HepG2 (cell line): Measurements from ENCODE around the gene ZC3H18. TPM values are rescaled to one million over a fixed set of nuclear protein-coding genes. Genes with fewer than 3 reads are reported as not detected.

ENCODE experiments used
- ATAC-seq: fragments of 200-7000 bp; cut with Tn5 transposase; 3 replicates; pipeline ENCODE4 v1.9.1; 2020; ENCODE audit warnings: mild to moderate bottlenecking, moderate library complexity
- BruUV-seq: library from RNA; stranded (reverse); fragments of 400-500 nt; replicated peaks from 2 replicates; lab custom pipeline; 2021; lab: Mats Ljungman, UMichigan
- CTCF ChIA-PET: fragments of 300-600 bp; formaldehyde crosslinking; extraction: SDS; loops from one replicate; lab custom pipeline; 2021; ENCODE audit warnings: low total read pairs, inconsistent platforms, low intra/inter-chr PET ratio; lab: Yijun Ruan, JAX
- POLR2A ChIA-PET: fragments of 350-600 bp; sonication (Branson Sonifier 250); formaldehyde crosslinking; loops from one replicate; lab custom pipeline; 2020; ENCODE audit warnings: antibody characterized with exemption, inconsistent platforms; lab: Yijun Ruan, JAX
- DNase-seq: peaks from one replicate; pipeline ENCODE4 v3.0.0-alpha.2; 2015; ENCODE audit warnings: low spot score
- FAIRE-seq: peaks from 3 replicates; lab custom pipeline; 2011; peaks lifted over from hg19 to GRCh38; lab: Jason Lieb, UNC
- H2AFZ ChIP-seq: one replicate; pipeline ENCODE4 v1.6.1; 2011; ENCODE audit warnings: low read length, inconsistent platforms
- H3K27ac ChIP-seq: fragments of 300-600 bp; 3 replicates; pipeline ENCODE4 v1.8.0; 2011; ENCODE audit warnings: mixed run types, mild to moderate bottlenecking, mixed read lengths, low read length, inconsistent platforms; ENCODE audit not compliant: insufficient read depth; ENCODE audit errors: extremely low read length
- H3K27me3 ChIP-seq, 2 experiments: fragments of 200-600 bp in 1 of 2; 2 replicates in 1 of 2; 3 replicates in 1 of 2; pipeline versions ENCODE4 v1.6.0 to v1.8.0; 2011; ENCODE audit warnings: low read length in 2 of 2, mild to moderate bottlenecking in 2 of 2, moderate library complexity in 2 of 2, inconsistent platforms in 1 of 2; ENCODE audit not compliant: insufficient read depth in 2 of 2, control insufficient read depth in 1 of 2
- H3K36me3 ChIP-seq, 2 experiments: fragments of 200-600 bp in 1 of 2; replicated peaks in 1 of 2; 2 replicates in 1 of 2; 3 replicates in 1 of 2; pipeline versions ENCODE4 v1.5.1 to v1.8.0; 2011; ENCODE audit warnings: low read length in 2 of 2, inconsistent platforms in 1 of 2; ENCODE audit not compliant: insufficient read depth in 2 of 2, control insufficient read depth in 1 of 2
- H3K4me1 ChIP-seq: 2 replicates; pipeline ENCODE4 v1.5.1; 2012; ENCODE audit warnings: low read length, inconsistent platforms; ENCODE audit not compliant: insufficient read depth
- H3K4me2 ChIP-seq: 2 replicates; pipeline ENCODE4 v1.6.0; 2011; ENCODE audit warnings: low read depth, low read length, inconsistent platforms
- H3K4me3 ChIP-seq, 3 experiments: fragments of 200-600 bp in 1 of 3; sonication (generic), shearing (Covaris generic) in 1 of 3; replicated peaks in 1 of 3; 2 replicates each; pipeline ENCODE4 v1.5.1; 2011 to 2016; ENCODE audit warnings: low read length in 3 of 3, inconsistent platforms in 2 of 3, low read depth in 2 of 3, mild to moderate bottlenecking in 2 of 3, control low read depth in 1 of 3, mixed read lengths in 1 of 3; ENCODE audit not compliant: insufficient read depth in 1 of 3
- H3K79me2 ChIP-seq: one replicate; pipeline ENCODE4 v1.6.1; 2011; ENCODE audit warnings: low read length, inconsistent platforms; ENCODE audit not compliant: insufficient read depth
- H3K9ac ChIP-seq: 2 replicates; pipeline ENCODE4 v1.6.0; 2011; ENCODE audit warnings: mild to moderate bottlenecking, low read depth, low read length, inconsistent platforms; ENCODE audit not compliant: insufficient read depth
- H3K9me3 ChIP-seq: 2 replicates; pipeline ENCODE4 v1.5.1; 2012; ENCODE audit warnings: mild to moderate bottlenecking, low read length
- H4K20me1 ChIP-seq: 2 replicates; pipeline ENCODE4 v1.6.0; 2011; ENCODE audit warnings: inconsistent platforms, mild to moderate bottlenecking, low read length, moderate library complexity; ENCODE audit not compliant: insufficient read depth
- SCMH1 ChIP-seq: sonication (generic); formaldehyde crosslinking; IDR thresholded peaks from 2 replicates; pipeline ENCODE4 v1.9.0; 2021; ENCODE audit warnings: missing genetic modification reagents, mild to moderate bottlenecking, borderline replicate concordance
- STAG1 ChIP-seq: sonication (generic); formaldehyde crosslinking; IDR thresholded peaks from 2 replicates; pipeline ENCODE4 v1.4.0; 2020; ENCODE audit warnings: missing genetic modification reagents
- ZNF230 ChIP-seq: sonication (generic); formaldehyde crosslinking; IDR thresholded peaks from 2 replicates; pipeline ENCODE4 v1.4.0; 2020; ENCODE audit warnings: mild to moderate bottlenecking, missing genetic modification reagents
- ZNF317 ChIP-seq: sonication (generic); formaldehyde crosslinking; IDR thresholded peaks from 2 replicates; pipeline ENCODE4 v1.5.0; 2020; ENCODE audit warnings: mild to moderate bottlenecking, missing genetic modification reagents
- WGBS: methylation state at CpG from one replicate; pipeline ENCODE4 v1.1.6; 2017; ENCODE audit warnings: low lambda C conversion rate; 5-methylcytosine and 5-hydroxymethylcytosine counted together
- in situ Hi-C: cut with HindIII; loops from 2 replicates; pipeline ENCODE4 v1.10.0; 2017; ENCODE audit warnings: low pct_unique_long_range_greater_than_20kb; ENCODE audit not compliant: extremely low pct_ligation_motif_present
- intact Hi-C: fragments of 100-400 bp; cut with micrococcal nuclease; formaldehyde crosslinking; loops from one replicate; pipeline ENCODE4 v1.10.0; 2022; ENCODE audit not compliant: unreplicated experiment
- polyA plus RNA-seq, 8 experiments: library from polyadenylated mRNA; depleted of rRNA in 3 of 8; stranded (reverse) in 7 of 8; unstranded in 1 of 8; fragments of >200 nt; fragmentation: Illumina TruSeq in 4 of 8; extraction: Trizol in 4 of 8; gene quantifications; 2 replicates each; pipeline versions ENCODE4 v1.2.1 to v1.2.3, GENCODE V29; 2011 to 2016; ENCODE audit warnings: low read depth in 4 of 8, missing spikeins in 1 of 8, mixed read lengths in 1 of 8; ENCODE audit not compliant: insufficient read depth in 1 of 8
- total RNA-seq, 5 experiments: library from RNA; depleted of rRNA; stranded (reverse); fragments of >200 nt; fragmentation: Illumina TruSeq; extraction: Trizol; gene quantifications; 2 replicates each; pipeline ENCODE4 v1.2.3, GENCODE V29; 2016; ENCODE audit warnings: low read depth in 1 of 5
- TF ChIP-seq, protein P1 (sequence below): sonication (generic); formaldehyde crosslinking; IDR thresholded peaks from 2 replicates; pipeline ENCODE4 v1.5.0; 2020; ENCODE audit warnings: mild to moderate bottlenecking, missing genetic modification reagents, moderate library complexity
- TF ChIP-seq, protein P2 (sequence below): sonication (generic); formaldehyde crosslinking; IDR thresholded peaks from 2 replicates; pipeline ENCODE4 v1.8.0; 2022; ENCODE audit warnings: missing genetic modification reagents, mild to moderate bottlenecking, borderline replicate concordance
- TF ChIP-seq, protein P3 (sequence below): sonication (generic); formaldehyde crosslinking; IDR thresholded peaks from 2 replicates; pipeline ENCODE4 v1.4.0; 2020; ENCODE audit warnings: missing genetic modification reagents
- TF ChIP-seq, protein P4 (sequence below): sonication (generic); formaldehyde crosslinking; conservative IDR thresholded peaks from 2 replicates; pipeline ENCODE4 v1.4.0; 2020; ENCODE audit warnings: missing genetic modification reagents

Gene ZC3H18
- total and polyA plus RNA-seq, 2 of the 13 experiments (the other 11 are each of a cell fraction or from before 2014, with no cell fraction given): 11.2 to 27.4 TPM

DNA sequence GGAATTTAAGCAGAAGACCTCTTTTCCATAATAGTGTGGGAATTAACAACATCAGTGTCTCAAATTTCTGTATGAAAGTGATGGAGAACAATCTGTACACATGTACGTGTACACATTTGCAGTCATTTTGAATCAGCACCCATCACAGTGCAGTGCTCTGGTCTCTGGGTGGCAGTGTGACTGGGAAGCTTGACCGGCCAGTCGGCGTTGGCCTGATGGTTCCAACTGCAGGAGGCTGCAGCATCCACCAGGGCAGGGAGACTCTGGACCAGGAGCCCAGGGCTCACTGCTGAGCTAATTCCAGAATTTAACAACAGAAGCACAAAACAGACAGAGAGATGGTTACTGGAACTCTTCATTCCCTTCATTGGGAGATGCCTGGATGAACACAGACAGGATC lies 17.9 kb downstream of the ZC3H18 start:
- FAIRE-seq (no peak), ATAC-seq (peak; percentile 85), DNase-seq (no peak)
- Histone ChIP-seq H3K9ac (no peak overlapping the region), H2AFZ (no peak overlapping the region), H3K79me2 (peaks cover 29% of the 10 kb centered on the region), H3K4me2 (no peak overlapping the region), H3K4me3 (no peak overlapping the region), H3K36me3 (peaks cover 49 to 73% of the 10 kb centered on the region in 2 experiments), H4K20me1 (no peaks in the 10 kb centered on the region; the same call in 1 of the 2 replicates), H3K27ac (no peak overlapping the region), H3K9me3 (no peaks in the 10 kb centered on the region), H3K27me3 (no peaks in the 10 kb centered on the region), H3K4me1 (no peaks in the 10 kb centered on the region)
- in situ Hi-C loops: no loop called here
- POLR2A ChIA-PET: no interaction called here
- intact Hi-C loops: no loop called here
- CTCF ChIA-PET: no interaction called here
- no TSS peak for BruUV-seq
- TF ChIP-seq, protein P1, sequence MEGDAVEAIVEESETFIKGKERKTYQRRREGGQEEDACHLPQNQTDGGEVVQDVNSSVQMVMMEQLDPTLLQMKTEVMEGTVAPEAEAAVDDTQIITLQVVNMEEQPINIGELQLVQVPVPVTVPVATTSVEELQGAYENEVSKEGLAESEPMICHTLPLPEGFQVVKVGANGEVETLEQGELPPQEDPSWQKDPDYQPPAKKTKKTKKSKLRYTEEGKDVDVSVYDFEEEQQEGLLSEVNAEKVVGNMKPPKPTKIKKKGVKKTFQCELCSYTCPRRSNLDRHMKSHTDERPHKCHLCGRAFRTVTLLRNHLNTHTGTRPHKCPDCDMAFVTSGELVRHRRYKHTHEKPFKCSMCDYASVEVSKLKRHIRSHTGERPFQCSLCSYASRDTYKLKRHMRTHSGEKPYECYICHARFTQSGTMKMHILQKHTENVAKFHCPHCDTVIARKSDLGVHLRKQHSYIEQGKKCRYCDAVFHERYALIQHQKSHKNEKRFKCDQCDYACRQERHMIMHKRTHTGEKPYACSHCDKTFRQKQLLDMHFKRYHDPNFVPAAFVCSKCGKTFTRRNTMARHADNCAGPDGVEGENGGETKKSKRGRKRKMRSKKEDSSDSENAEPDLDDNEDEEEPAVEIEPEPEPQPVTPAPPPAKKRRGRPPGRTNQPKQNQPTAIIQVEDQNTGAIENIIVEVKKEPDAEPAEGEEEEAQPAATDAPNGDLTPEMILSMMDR: peak; percentile 32; the same call in 1 of the 2 replicates
- TF ChIP-seq ZNF230 (CRISPR knock-in tag) (no peak), STAG1 (CRISPR knock-in tag) (0 out of 2 replicates have a peak, but pooled peaks have one; percentile 14)
- WGBS: 88% methylated on average over 4 of the region's 4 CpGs

DNA sequence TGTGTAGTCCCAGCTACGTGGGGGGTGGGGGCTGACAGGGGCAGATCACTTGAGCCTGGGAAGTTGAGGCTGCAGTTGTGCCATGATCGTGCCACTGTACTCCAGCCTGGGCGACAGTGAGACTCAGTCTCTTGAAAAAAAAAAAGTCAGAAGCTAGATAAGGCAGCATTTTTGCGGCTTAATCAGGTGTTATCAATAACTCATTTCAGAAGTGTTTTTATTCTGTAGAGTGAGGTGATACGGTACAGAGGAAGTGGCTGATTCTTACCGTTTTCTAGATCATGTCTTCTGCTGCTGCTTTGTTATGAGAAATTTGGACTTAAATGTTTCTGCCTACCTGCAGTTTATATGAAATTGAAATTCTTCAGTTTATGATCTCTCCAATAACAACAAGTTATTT lies 18.6 kb downstream of the ZC3H18 start:
- H3K79me2 ChIP-seq: peaks cover 23% of the 10 kb centered on the region
- DNase-seq: no peak
- ATAC-seq: no peak
- no peak overlapping the region for H3K4me3 ChIP-seq
- in situ Hi-C loops: no loop called here
- no peak overlapping the region for H3K9ac ChIP-seq
- ChIA-PET POLR2A (no interaction called here), CTCF (no interaction called here)
- H4K20me1 ChIP-seq: no peaks in the 10 kb centered on the region; the same call in 1 of the 2 replicates
- 95% methylated on average over 6 of the region's 6 CpGs for WGBS
- BruUV-seq: no TSS peak
- intact Hi-C loops: no loop called here
- H3K4me1 ChIP-seq: no peaks in the 10 kb centered on the region
- peak; percentile 8 for FAIRE-seq
- H2AFZ ChIP-seq: no peak overlapping the region
- H3K4me2 ChIP-seq: no peak overlapping the region
- peaks cover 45 to 73% of the 10 kb centered on the region in 2 experiments for H3K36me3 ChIP-seq
- H3K27ac ChIP-seq: no peak overlapping the region
- H3K9me3 ChIP-seq: no peaks in the 10 kb centered on the region
- no peaks in the 10 kb centered on the region for H3K27me3 ChIP-seq
- TF ChIP-seq ZNF317 (CRISPR knock-in tag): no peak
- TF ChIP-seq, protein P2, sequence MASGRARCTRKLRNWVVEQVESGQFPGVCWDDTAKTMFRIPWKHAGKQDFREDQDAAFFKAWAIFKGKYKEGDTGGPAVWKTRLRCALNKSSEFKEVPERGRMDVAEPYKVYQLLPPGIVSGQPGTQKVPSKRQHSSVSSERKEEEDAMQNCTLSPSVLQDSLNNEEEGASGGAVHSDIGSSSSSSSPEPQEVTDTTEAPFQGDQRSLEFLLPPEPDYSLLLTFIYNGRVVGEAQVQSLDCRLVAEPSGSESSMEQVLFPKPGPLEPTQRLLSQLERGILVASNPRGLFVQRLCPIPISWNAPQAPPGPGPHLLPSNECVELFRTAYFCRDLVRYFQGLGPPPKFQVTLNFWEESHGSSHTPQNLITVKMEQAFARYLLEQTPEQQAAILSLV (CRISPR knock-in tag): no peak
- TF ChIP-seq, protein P3, sequence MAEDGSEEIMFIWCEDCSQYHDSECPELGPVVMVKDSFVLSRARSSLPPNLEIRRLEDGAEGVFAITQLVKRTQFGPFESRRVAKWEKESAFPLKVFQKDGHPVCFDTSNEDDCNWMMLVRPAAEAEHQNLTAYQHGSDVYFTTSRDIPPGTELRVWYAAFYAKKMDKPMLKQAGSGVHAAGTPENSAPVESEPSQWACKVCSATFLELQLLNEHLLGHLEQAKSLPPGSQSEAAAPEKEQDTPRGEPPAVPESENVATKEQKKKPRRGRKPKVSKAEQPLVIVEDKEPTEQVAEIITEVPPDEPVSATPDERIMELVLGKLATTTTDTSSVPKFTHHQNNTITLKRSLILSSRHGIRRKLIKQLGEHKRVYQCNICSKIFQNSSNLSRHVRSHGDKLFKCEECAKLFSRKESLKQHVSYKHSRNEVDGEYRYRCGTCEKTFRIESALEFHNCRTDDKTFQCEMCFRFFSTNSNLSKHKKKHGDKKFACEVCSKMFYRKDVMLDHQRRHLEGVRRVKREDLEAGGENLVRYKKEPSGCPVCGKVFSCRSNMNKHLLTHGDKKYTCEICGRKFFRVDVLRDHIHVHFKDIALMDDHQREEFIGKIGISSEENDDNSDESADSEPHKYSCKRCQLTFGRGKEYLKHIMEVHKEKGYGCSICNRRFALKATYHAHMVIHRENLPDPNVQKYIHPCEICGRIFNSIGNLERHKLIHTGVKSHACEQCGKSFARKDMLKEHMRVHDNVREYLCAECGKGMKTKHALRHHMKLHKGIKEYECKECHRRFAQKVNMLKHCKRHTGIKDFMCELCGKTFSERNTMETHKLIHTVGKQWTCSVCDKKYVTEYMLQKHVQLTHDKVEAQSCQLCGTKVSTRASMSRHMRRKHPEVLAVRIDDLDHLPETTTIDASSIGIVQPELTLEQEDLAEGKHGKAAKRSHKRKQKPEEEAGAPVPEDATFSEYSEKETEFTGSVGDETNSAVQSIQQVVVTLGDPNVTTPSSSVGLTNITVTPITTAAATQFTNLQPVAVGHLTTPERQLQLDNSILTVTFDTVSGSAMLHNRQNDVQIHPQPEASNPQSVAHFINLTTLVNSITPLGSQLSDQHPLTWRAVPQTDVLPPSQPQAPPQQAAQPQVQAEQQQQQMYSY: no peak
- TF ChIP-seq, protein P4, sequence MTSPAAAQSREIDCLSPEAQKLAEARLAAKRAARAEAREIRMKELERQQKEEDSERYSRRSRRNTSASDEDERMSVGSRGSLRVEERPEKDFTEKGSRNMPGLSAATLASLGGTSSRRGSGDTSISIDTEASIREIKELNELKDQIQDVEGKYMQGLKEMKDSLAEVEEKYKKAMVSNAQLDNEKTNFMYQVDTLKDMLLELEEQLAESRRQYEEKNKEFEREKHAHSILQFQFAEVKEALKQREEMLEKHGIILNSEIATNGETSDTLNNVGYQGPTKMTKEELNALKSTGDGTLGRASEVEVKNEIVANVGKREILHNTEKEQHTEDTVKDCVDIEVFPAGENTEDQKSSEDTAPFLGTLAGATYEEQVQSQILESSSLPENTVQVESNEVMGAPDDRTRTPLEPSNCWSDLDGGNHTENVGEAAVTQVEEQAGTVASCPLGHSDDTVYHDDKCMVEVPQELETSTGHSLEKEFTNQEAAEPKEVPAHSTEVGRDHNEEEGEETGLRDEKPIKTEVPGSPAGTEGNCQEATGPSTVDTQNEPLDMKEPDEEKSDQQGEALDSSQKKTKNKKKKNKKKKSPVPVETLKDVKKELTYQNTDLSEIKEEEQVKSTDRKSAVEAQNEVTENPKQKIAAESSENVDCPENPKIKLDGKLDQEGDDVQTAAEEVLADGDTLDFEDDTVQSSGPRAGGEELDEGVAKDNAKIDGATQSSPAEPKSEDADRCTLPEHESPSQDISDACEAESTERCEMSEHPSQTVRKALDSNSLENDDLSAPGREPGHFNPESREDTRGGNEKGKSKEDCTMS (CRISPR knock-in tag): no peak
- TF ChIP-seq SCMH1 (CRISPR knock-in tag): no peak
